HG03565 (cell line): Measurements from ENCODE around the gene ARHGAP6.

Experiments
- ATAC-seq: cut with Tn5 transposase; IDR thresholded peaks from one replicate; pipeline ENCODE4 v1.9.1; 2021; ENCODE audit warnings: mild to moderate bottlenecking, moderate library complexity; ENCODE audit not compliant: unreplicated experiment

Gene ARHGAP6

GRCh38 chrX:11188664-11189063, 477.1 kb downstream of the ARHGAP6 start:
- no peak for ATAC-seq

- ATAC-seq = no peak
Measured at GRCh38 chrX:11187001-11187400, 478.7 kb downstream of the ARHGAP6 start.

- no peak for ATAC-seq
Measured at GRCh38 chrX:11185861-11186260, 479.9 kb downstream of the ARHGAP6 start.

GRCh38 chrX:11180571-11180970, 485.1 kb downstream of the ARHGAP6 start:
- ATAC-seq = no peak

- ATAC-seq = no peak
Measured at GRCh38 chrX:11172415-11172814, 493.3 kb downstream of the ARHGAP6 start.

GRCh38 chrX:11171956-11172355, 493.8 kb downstream of the ARHGAP6 start:
- no peak for ATAC-seq

GRCh38 chrX:11164433-11164832, 501.3 kb downstream of the ARHGAP6 start:
- ATAC-seq = no peak

- no peak for ATAC-seq
Measured at GRCh38 chrX:11159149-11159548, 506.6 kb downstream of the ARHGAP6 start.

- no peak for ATAC-seq
Measured at GRCh38 chrX:11151799-11152559, 513.7 kb downstream of the ARHGAP6 start.

GRCh38 chrX:11148401-11148800, 517.3 kb downstream of the ARHGAP6 start:
- ATAC-seq = no peak

GRCh38 chrX:11146411-11146810, 519.3 kb downstream of the ARHGAP6 start:
- ATAC-seq = no peak

- peak; percentile 76 for ATAC-seq
Measured at GRCh38 chrX:11143931-11144678, 521.6 kb downstream of the ARHGAP6 start.

GRCh38 chrX:11138498-11139390, 527.0 kb downstream of the ARHGAP6 start:
- ATAC-seq = no peak

GRCh38 chrX:11137543-11138139, 528.1 kb downstream of the ARHGAP6 start:
- no peak for ATAC-seq

- ATAC-seq = no peak
Measured at GRCh38 chrX:11135564-11136185, 530.0 kb downstream of the ARHGAP6 start.

GRCh38 chrX:11131146-11131545, 534.6 kb downstream of the ARHGAP6 start:
- no peak for ATAC-seq

GRCh38 chrX:11130136-11130535, 535.6 kb downstream of the ARHGAP6 start:
- no peak for ATAC-seq

GRCh38 chrX:11129534-11130105, 536.1 kb downstream of the ARHGAP6 start:
- no peak for ATAC-seq

- no peak for ATAC-seq
Measured at GRCh38 chrX:11125060-11125459, 540.7 kb downstream of the ARHGAP6 start.

- ATAC-seq = no peak
Measured at GRCh38 chrX:11124112-11124511, 541.6 kb downstream of the ARHGAP6 start.
